Kidney tubule cell (primary cell): ENCODE measurements around the gene LIPE.

ENCODE experiments used
- DNase-seq: peaks from one replicate; pipeline ENCODE4 v3.0.0-alpha.2; 2018; ENCODE audit warnings: low spot score

The LIPE gene

DNA sequence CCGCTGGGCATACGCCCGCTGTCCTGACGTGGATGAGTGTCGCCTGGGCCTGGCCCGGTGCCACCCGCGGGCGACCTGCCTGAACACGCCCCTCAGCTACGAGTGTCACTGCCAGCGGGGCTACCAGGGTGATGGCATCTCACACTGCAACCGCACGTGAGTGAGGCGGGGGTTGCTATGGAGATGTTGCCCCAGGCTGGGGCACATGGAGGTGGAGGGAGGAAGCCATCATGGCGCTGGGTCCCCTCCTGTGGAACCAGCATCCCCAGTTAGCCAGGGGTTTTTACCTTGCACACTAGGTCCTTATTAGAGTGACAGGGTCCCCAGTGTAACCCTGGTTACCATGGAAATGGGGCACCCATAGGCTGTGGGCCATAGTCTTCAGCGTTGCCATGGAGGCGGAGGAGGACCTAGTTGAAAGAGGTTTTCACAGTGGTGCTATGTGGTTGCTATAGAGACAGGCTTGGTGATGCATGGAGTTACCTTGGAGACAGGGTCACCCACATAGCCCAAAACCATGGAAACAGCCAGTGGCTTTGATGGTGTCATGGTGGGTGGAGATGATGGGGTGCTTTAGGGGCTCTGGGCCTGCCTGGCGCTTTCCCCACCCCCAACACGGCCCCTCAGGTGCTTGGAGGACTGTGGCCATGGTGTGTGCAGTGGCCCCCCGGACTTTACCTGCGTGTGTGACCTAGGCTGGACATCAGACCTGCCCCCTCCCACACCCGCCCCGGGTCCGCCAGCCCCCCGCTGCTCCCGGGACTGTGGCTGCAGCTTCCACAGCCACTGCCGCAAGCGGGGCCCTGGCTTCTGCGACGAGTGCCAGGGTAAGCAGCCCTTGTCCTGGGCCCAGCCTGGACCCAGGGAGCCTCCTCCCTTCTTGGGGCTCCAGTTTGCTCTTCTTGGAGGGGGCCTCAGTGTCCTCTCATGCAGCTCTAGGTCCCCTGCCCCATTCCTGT lies 74.6 kb downstream of the LIPE start:
- peak; percentile 55 for DNase-seq
